Stimulated activated effector memory CD8-positive, alpha-beta T cell treated with anti-CD3 and anti-CD28 coated beads, Interleukin-12 subunit alpha, Interleukin-12 subunit beta, amount 100 ng/mL, for 72 hours (primary cell): ENCODE data around the gene KCNK5.

Source experiments
- ATAC-seq: fragments of 150-1000 bp; cut with Tn5 transposase; 2 replicates; pipeline ENCODE4 v1.10.0; 2021
- DNase-seq, 2 donors: peaks; one replicate each; pipeline ENCODE4 v3.0.0; 2021 to 2022; ENCODE audit warnings: low spot score in 2 of 2
- H3K27ac Mint-ChIP-seq: one replicate; pipeline ENCODE4 v1.8.0; 2022; ENCODE audit warnings: mild to moderate bottlenecking, mixed read lengths
- H3K36me3 Mint-ChIP-seq: one replicate; pipeline ENCODE4 v1.8.0; 2022; ENCODE audit warnings: mild to moderate bottlenecking, mixed read lengths
- H3K4me1 Mint-ChIP-seq: one replicate; pipeline ENCODE4 v1.8.0; 2022; ENCODE audit warnings: mixed read lengths
- H3K4me3 Mint-ChIP-seq: one replicate; pipeline ENCODE4 v1.8.0; 2022; ENCODE audit warnings: mild to moderate bottlenecking, mixed read lengths
- H3K9me3 Mint-ChIP-seq: one replicate; pipeline ENCODE4 v1.8.0; 2022; ENCODE audit warnings: mixed read lengths

The KCNK5 gene, protein sequence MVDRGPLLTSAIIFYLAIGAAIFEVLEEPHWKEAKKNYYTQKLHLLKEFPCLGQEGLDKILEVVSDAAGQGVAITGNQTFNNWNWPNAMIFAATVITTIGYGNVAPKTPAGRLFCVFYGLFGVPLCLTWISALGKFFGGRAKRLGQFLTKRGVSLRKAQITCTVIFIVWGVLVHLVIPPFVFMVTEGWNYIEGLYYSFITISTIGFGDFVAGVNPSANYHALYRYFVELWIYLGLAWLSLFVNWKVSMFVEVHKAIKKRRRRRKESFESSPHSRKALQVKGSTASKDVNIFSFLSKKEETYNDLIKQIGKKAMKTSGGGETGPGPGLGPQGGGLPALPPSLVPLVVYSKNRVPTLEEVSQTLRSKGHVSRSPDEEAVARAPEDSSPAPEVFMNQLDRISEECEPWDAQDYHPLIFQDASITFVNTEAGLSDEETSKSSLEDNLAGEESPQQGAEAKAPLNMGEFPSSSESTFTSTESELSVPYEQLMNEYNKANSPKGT

DNA sequence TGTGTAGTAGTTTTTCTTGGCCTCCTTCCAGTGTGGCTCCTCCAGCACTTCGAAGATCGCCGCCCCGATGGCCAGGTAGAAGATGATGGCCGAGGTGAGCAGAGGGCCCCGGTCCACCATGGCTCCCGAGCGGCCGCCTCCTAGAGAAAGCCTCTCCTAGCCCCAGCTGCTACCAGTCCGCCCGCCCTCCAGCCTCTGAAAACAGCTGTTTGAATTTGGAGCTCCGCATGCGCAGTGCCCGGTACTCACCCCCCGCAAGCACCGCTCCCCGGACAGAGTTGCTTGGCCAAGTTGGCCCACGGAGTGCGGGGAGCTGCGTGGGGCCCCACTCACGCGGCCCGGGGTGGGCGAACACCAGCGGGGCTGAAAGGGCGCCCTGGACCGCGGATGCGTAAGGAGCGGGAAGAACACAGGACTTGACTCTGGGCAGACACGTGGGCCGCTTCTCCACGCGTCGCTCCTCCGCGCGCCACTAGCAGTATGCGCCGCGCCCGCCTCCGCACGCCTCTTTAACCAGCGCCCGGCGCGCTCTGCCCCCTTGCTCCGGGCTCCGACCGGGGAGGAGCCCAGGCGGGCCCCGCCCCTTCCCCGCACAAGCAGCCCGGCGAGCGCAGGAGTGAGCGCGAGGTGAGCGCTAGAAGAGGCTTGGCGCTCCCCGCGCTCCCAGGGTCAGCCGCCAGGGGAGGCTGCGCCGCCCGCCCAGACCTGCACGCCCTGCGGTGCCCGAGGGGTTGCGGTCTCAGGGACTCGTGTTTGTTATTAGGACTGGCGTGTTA lies at the start of gene KCNK5:
Gene KCNK5, minus strand, starts transcription at position 484 of the 776 bp plus-strand sequence. Its CDS starts 364 bp downstream, at position 120.
- H3K4me3 Mint-ChIP-seq, result peak within 1 kb of the TSS; percentile 73
- peak; percentile 91 for ATAC-seq
- peaks cover 9% of the 10 kb centered on the region for H3K36me3 Mint-ChIP-seq
- peaks cover 46% of the 10 kb centered on the region for H3K4me1 Mint-ChIP-seq
- peak within 1 kb of the TSS; percentile 83 for H3K27ac Mint-ChIP-seq
- DNase-seq, result peak; percentile 77 to 90
- H3K9me3 Mint-ChIP-seq, result no peaks in the 10 kb centered on the region

DNA sequence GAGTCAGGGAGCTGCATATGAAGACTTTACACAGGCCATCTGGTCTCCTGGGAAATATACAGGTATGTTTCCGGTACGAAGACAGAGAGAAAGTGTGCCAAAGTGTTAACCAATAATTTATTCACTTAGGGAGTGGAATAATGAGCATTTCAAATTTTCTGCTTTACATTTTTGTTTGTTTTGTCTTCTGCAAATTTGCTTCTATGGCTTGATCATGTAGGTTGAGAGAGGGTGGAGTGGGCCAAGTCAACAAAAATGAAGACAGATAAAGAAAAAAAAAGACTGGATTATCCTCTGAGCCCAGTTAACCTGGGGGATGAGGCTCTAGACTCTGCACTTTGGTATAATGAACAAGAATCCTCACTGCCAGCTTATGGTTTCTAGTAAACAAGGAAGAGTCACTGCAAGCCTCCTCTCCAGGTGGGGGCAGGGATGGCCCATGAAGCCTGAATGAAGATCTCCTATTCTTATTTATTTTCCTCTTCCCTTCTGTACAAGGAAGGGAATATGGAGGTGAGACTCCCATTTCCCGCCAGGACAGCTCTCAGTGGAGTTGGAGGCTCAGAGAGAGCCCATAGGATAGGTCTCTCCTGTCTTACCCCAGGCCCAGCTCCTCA lies 47.2 kb upstream of the KCNK5 start:
- DNase-seq (no peak), ATAC-seq (no peak)
- H3K4me1 Mint-ChIP-seq, result no peaks in the 10 kb centered on the region
- no peaks in the 10 kb centered on the region for H3K36me3 Mint-ChIP-seq
- H3K4me3 Mint-ChIP-seq, result no peak overlapping the region
- no peaks in the 10 kb centered on the region for H3K9me3 Mint-ChIP-seq
- no peak overlapping the region for H3K27ac Mint-ChIP-seq

DNA sequence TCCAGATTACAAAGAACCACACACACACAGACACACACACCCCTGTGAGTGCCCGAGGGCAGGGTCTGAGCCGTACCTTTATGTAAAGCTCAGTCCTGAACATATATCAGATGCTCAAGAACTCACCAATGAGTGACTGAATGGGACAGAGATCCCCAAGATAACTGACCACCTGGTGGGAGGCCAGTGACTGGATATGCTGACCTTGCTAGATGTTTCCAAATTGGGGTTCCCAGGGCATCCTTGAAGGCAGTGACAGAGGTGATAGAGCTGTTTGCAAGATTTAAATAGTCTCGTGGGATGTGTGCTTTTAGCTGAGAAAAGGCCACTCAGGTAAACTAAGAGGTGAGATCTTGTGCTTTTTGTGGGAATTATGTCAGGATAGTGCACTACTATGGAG lies 45.6 kb upstream of the KCNK5 start:
- Mint-ChIP-seq H3K4me1 (no peaks in the 10 kb centered on the region), H3K27ac (no peak overlapping the region)

DNA sequence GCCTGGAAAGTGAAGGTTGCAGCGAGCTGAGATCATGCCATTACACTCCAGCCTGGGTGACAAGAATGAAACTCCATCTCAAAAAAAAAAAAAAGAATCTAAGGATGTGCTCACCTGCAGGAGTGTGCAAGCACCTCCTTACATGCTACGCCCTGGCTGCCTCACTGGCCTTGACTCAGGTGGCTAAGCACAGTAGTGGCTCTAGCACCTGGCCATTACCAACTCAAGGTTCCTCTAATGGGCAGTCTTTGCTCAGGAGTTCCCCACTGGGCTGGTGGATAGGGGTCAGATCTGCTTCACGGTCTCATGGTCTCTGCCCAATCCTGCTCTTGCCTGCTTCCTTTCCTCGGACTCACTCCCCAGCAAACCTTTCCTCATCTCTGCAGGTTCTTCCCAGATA lies 45.2 kb upstream of the KCNK5 start:
- ATAC-seq, result no peak
- no peaks in the 10 kb centered on the region for H3K4me1 Mint-ChIP-seq
- no peak overlapping the region for H3K4me3 Mint-ChIP-seq
- no peaks in the 10 kb centered on the region for H3K9me3 Mint-ChIP-seq
- DNase-seq, result no peak
- H3K27ac Mint-ChIP-seq, result no peak overlapping the region
- H3K36me3 Mint-ChIP-seq, result no peaks in the 10 kb centered on the region

More for the DNA sequence above, 45.6 kb upstream of the KCNK5 start:
- Mint-ChIP-seq H3K9me3 (no peaks in the 10 kb centered on the region), H3K4me3 (no peak overlapping the region), H3K36me3 (no peaks in the 10 kb centered on the region)
- no peak for ATAC-seq
- no peak for DNase-seq

DNA sequence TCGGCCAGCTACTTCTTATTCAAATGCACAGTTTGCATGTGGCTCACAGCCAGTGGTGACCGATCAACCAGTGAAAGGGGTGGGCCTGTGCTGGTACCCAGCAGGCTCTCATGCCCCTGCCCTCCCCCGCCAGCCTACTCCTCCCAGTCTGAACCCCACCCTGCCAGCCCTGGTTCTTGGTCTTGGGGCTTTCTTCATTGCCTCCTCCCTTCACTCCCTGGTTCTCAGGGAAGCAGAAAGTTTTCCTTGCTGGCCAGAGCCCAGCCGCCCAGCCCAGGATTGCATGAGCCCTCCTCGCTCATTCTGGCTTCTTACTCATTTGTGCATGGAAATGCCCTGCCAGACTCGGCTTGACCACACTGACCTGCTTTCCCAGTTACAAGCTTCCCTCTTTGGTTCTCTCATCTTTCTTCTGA lies 44.1 kb upstream of the KCNK5 start:
- Mint-ChIP-seq H3K4me1 (no peaks in the 10 kb centered on the region), H3K4me3 (no peak overlapping the region), H3K27ac (no peak overlapping the region), H3K9me3 (no peaks in the 10 kb centered on the region), H3K36me3 (no peaks in the 10 kb centered on the region)
- no peak for ATAC-seq
- no peak for DNase-seq

DNA sequence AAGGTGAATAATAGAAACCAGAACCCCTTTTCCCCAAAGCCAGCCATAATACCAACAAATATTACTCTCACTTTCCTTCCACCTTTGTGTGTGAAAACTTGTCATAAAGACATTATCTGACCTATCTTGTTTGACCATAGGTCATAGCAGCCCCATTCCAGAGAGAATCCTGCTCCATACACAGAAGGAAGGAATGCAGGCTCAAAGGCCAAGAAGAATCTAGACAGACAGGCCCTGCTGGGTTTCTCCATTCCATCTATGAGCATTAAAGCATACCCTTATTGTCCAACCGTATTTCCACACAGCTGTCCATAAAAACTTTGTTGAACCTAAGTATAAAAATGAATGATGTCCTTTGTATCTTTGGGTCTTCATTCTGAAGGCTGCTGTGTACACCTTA lies 40.7 kb upstream of the KCNK5 start:
- no peak overlapping the region for H3K4me3 Mint-ChIP-seq
- no peak overlapping the region for H3K27ac Mint-ChIP-seq
- H3K9me3 Mint-ChIP-seq, result no peaks in the 10 kb centered on the region
- no peak for ATAC-seq
- DNase-seq, result no peak
- H3K36me3 Mint-ChIP-seq, result no peaks in the 10 kb centered on the region
- H3K4me1 Mint-ChIP-seq, result no peaks in the 10 kb centered on the region

DNA sequence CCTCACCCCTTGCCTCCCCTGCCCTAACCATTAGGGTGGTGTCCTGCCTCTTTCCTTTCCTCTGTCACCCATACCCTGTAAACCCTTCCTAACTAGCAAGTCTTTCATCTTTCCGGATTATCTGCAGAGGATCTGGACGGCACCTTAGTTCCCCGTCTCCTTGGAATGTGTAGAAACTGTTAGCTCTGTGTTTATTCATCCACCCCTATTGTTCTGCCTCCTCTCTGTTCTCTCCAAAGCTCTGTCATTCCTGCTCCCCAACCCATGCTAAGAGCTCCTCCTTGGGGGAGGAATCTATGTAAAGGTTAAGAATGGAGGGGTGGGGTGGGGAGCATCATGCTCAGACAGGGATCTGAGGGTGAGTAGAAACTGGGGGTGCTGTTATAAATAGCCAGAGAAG lies 39.4 kb upstream of the KCNK5 start:
- no peak for ATAC-seq
- Mint-ChIP-seq H3K4me3 (no peak overlapping the region), H3K9me3 (no peaks in the 10 kb centered on the region), H3K4me1 (no peaks in the 10 kb centered on the region), H3K36me3 (no peaks in the 10 kb centered on the region), H3K27ac (no peak overlapping the region)
- no peak for DNase-seq

DNA sequence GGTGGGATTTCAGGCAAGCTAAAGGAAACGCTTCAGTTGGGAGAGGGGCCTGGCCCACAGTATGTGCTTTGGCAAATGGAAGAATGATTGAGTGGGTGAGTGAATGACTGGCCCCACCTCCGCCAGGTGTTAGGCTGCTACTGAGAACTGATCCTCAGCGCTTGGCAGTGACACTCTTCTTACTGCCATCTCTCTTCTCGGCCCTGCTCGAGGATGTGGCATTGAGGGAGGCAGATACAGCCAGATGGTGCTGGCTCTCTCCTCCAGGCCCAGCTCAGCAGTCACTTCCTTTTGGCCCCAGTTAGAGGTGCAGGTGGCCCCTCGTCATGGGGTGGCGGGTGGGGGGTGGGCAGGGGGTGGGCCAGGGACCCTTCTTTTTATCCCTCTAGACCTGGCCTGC lies 38.9 kb upstream of the KCNK5 start:
- ATAC-seq (no peak), DNase-seq (no peak)
- no peaks in the 10 kb centered on the region for H3K9me3 Mint-ChIP-seq

DNA sequence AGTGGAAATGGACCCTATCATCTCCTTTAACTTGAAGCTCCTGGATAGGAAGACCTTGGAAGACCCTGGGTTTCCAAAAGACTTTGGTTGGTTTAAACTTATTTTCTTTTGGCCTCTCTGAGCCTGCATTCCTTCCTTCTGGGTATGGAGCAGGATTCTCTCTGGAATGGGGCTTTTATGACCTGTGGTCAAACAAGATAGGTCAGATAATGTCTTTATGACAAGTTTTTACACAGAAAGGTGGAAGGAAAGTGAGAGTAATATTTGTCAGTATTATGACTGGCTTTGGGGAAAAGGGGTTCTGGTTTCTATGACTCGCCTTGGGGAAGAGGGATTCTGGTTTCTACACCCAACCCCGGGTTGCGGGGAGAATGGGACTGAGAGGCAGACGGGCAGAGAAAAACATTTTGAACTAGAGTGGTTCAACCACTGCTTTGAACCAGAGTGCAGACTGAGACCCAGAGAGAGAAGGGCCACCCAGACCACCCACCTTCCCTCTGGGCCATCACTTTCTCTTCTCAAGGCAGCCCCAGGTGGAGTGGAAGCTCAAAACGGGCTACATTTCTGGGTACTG lies 37.6 kb upstream of the KCNK5 start:
- Mint-ChIP-seq H3K36me3 (no peaks in the 10 kb centered on the region), H3K4me3 (no peak overlapping the region), H3K9me3 (no peaks in the 10 kb centered on the region), H3K4me1 (no peaks in the 10 kb centered on the region), H3K27ac (no peak overlapping the region)
- DNase-seq (no peak), ATAC-seq (no peak)

More for the DNA sequence above, 38.9 kb upstream of the KCNK5 start:
- Mint-ChIP-seq H3K36me3 (no peaks in the 10 kb centered on the region), H3K4me1 (no peaks in the 10 kb centered on the region), H3K27ac (no peak overlapping the region), H3K4me3 (no peak overlapping the region)

DNA sequence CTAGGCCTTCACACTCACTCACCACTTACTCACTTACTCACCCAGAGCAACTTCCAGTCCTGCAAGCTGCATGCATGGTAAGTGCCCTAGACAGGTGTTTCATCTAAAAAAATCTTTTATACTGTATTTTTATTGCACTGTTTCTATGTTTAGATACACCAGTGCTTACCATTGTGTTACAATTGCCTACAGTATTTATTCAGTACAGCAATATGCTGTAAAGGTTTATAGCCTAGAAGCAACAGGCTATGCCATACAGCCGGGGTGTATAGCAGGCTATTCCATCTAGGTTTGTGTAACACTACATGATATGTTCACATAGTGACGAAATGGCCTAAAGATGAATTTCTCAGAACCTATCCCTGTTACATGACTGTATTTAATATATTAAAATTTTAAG lies 37.1 kb upstream of the KCNK5 start:
- Mint-ChIP-seq H3K4me3 (no peak overlapping the region), H3K9me3 (no peaks in the 10 kb centered on the region), H3K27ac (no peak overlapping the region), H3K36me3 (no peaks in the 10 kb centered on the region), H3K4me1 (no peaks in the 10 kb centered on the region)
- no peak for DNase-seq
- no peak for ATAC-seq

DNA sequence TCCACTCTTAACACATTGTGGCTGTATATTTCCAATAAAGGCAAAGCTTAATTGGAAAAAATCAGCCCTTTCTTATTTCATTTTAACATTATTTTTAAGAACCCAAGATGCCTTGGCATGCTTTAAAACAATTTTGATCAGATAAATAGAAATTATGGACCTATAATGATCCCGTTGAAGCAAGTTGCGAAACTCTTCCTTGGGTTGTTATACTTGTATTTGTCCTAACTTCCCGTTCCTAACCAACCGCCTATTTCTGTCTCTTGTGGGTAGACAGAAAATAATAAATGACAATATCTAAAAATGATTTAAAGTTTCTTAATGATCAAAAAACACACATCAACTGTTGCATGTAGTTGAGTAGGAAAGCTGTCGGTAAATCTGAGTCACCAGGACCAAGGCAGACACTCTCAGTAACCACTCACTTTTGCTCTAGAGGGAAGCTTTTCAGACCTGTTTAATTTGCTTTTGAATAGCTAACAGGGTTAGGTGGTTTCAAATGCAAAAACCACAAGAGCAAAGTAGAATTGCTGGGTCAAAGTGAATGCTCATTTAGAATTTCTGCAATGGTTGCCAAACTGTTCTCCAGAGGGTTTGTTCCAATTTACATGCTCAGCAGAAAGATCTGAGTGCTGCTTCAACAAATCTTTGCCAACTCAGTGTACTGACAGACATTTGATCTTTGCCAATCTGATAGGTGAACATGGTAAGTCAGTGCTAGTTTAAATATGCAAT lies 34.2 kb upstream of the KCNK5 start:
- DNase-seq, result no peak
- Mint-ChIP-seq H3K4me1 (no peaks in the 10 kb centered on the region), H3K4me3 (no peak overlapping the region), H3K9me3 (no peaks in the 10 kb centered on the region), H3K27ac (no peak overlapping the region), H3K36me3 (no peaks in the 10 kb centered on the region)
- ATAC-seq, result peak; percentile 87

DNA sequence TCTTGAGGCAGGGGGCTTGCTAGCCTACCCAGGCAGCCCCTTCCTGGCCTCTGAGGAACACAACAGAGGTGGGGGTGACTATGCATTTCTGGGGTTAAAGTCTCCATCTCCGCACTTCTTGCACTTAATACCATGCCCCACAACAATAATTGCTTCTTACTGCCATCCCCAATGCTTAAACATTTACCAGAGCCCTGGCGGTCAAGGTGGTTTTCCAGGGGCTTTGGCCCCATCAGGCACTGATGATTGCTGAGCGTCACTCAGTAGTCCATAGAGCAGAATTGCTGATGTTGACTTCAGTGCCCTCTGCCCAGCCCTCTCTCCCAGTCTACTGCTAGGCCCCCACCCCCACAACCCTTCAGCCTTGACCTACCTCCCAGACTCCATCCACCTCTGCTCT lies 32.5 kb upstream of the KCNK5 start:
- Mint-ChIP-seq H3K9me3 (no peaks in the 10 kb centered on the region), H3K27ac (no peak overlapping the region), H3K36me3 (no peaks in the 10 kb centered on the region), H3K4me1 (no peaks in the 10 kb centered on the region), H3K4me3 (no peak overlapping the region)
- DNase-seq (no peak), ATAC-seq (no peak)

DNA sequence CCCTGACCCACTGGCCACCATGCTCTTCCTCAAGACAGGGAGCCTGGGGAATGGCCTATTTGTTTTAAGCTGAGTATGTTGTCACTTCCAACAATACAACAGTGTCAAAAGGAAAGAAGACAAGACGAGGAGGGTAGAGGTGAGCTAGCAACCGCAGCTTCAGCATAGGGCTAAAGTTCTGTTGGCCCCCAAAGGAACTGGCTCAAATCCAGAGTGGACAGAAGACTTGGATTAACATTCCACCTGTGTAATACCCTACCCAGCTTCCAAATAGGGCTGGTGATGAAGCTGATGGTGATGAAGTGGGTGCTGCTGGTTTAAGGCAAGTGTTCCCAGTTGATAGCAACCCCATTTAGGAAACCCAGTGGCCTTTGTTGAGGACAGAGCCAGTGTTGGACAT lies 31.7 kb upstream of the KCNK5 start:
- Mint-ChIP-seq H3K27ac (no peak overlapping the region), H3K4me3 (no peak overlapping the region), H3K9me3 (no peaks in the 10 kb centered on the region)

DNA sequence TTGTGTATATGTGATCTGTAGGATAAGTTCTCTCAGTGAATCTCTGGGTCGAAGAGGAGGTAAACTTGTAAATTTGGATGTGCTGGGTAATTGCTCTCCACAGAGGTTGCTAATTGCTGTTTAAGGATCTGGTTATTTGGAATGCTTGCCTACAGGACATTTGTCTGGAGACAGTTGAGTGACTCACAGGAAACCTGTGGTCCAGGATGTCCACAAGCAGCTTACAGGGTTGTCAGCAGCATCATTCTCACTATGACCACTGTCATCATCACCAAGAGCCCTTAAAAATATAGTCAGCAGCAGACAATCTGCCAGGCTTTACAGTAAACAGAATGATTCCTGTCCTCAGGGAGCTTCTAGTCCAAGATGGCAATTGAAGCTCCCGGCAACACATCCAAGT lies 31.2 kb upstream of the KCNK5 start:
- peak; percentile 48 for ATAC-seq

More for the DNA sequence above, 31.7 kb upstream of the KCNK5 start:
- ATAC-seq (no peak), DNase-seq (no peak)
- Mint-ChIP-seq H3K4me1 (no peaks in the 10 kb centered on the region), H3K36me3 (no peaks in the 10 kb centered on the region)

More for the DNA sequence above, 31.2 kb upstream of the KCNK5 start:
- H3K27ac Mint-ChIP-seq, result no peak overlapping the region
- H3K4me1 Mint-ChIP-seq, result no peaks in the 10 kb centered on the region
- no peak for DNase-seq
- H3K9me3 Mint-ChIP-seq, result no peaks in the 10 kb centered on the region
- H3K4me3 Mint-ChIP-seq, result no peak overlapping the region
- H3K36me3 Mint-ChIP-seq, result no peaks in the 10 kb centered on the region
